GM19397 (cell line): Measurements from ENCODE around the gene ZNF385A.
"Not testable (repeated sequence)": the region's sequence is repeated elsewhere in the genome, so short reads cannot be mapped to it uniquely, and the experiment has no call there.

Experiments
- ATAC-seq: cut with Tn5 transposase; IDR thresholded peaks from one replicate; pipeline ENCODE4 v1.9.1; 2021; ENCODE audit warnings: mild to moderate bottlenecking, moderate library complexity; ENCODE audit not compliant: unreplicated experiment

The ZNF385A gene

GRCh38 chr12:54358191-54358944 lies 26.2 kb downstream of the ZNF385A start:
- no peak for ATAC-seq

- no peak for ATAC-seq
These were observed 26.9 kb downstream of the ZNF385A start for GRCh38 chr12:54357506-54358190.

GRCh38 chr12:54356951-54357356 lies 27.6 kb downstream of the ZNF385A start:
- ATAC-seq = no peak

- ATAC-seq = no peak
These were observed 28.3 kb downstream of the ZNF385A start for GRCh38 chr12:54356228-54356627.

GRCh38 chr12:54355104-54355815 lies 29.3 kb downstream of the ZNF385A start:
- no peak for ATAC-seq

- not testable (repeated sequence) for ATAC-seq
These were observed 30.3 kb downstream of the ZNF385A start for GRCh38 chr12:54354271-54354670.

GRCh38 chr12:54352891-54353874 lies 31.4 kb downstream of the ZNF385A start:
- ATAC-seq = no peak

GRCh38 chr12:54352022-54352531 lies 32.5 kb downstream of the ZNF385A start:
- ATAC-seq = no peak

- ATAC-seq = no peak
These were observed 33.2 kb downstream of the ZNF385A start for GRCh38 chr12:54351341-54351740.

- ATAC-seq = no peak
These were observed 33.8 kb downstream of the ZNF385A start for GRCh38 chr12:54350743-54351142.

- no peak for ATAC-seq
These were observed 34.9 kb downstream of the ZNF385A start for GRCh38 chr12:54349679-54350078.

- no peak for ATAC-seq
These were observed 35.5 kb downstream of the ZNF385A start for GRCh38 chr12:54349036-54349435.

GRCh38 chr12:54341378-54342300 lies 42.9 kb downstream of the ZNF385A start:
- no peak for ATAC-seq

GRCh38 chr12:54340846-54341245 lies 43.7 kb downstream of the ZNF385A start:
- ATAC-seq = no peak

GRCh38 chr12:54338698-54339296 lies 45.7 kb downstream of the ZNF385A start:
- no peak for ATAC-seq

- no peak for ATAC-seq
These were observed 46.5 kb downstream of the ZNF385A start for GRCh38 chr12:54337854-54338650.

GRCh38 chr12:54337280-54337842 lies 47.2 kb downstream of the ZNF385A start:
- no peak for ATAC-seq
